ENCODE data around the gene SPINK1. TPM values are rescaled to one million over a fixed set of nuclear protein-coding genes. Genes with fewer than 3 reads are reported as not detected.

The SPINK1 gene
- total RNA-seq, 1 experiment from 2014 or later: not detected

Other genes starting within 250 kb of the SPINK1 start
- gene JAKMIP2, start 48.9 kb downstream of the SPINK1 start, total RNA-seq (2014; rRNA removed; shearing (Covaris generic)): 8.4 and 11.7 TPM in 2 replicates
- not detected in 2 replicates for gene SCGB3A2, start 47.0 kb upstream of the SPINK1 start, total RNA-seq (2014; rRNA removed; shearing (Covaris generic))
- gene C5orf46, start 74.9 kb upstream of the SPINK1 start, total RNA-seq (2014; rRNA removed; shearing (Covaris generic)): 1.0 and 5.2 TPM in 2 replicates
- gene SPINK5, start 232.3 kb upstream of the SPINK1 start, total RNA-seq (2014; rRNA removed; shearing (Covaris generic)): 0.10 TPM in 1 of 2 replicates, not detected in the other